Retinal pigment epithelial cell (primary cell): Measurements from ENCODE around the gene KLHL17.

Experiments
- DNase-seq: peaks from one replicate; pipeline ENCODE4 v3.0.0-alpha.2; 2010; ENCODE audit warnings: low read depth
- H3K4me3 ChIP-seq: 2 replicates; pipeline ENCODE4 v1.5.1; 2011; ENCODE audit warnings: mild to moderate bottlenecking, low read length, control low read depth, moderate library complexity
- CTCF ChIP-seq: conservative IDR thresholded peaks from 2 replicates; pipeline ENCODE4 v1.5.1; 2011; ENCODE audit warnings: low read depth, low read length, control low read depth, inconsistent platforms

KLHL17 gene

GRCh38 chr1:918353-918752 is 42.0 kb upstream of the KLHL17 start:
- TF ChIP-seq CTCF = no peak
- no peak for DNase-seq
- H3K4me3 ChIP-seq = no peak overlapping the region

- DNase-seq = no peak
- H3K4me3 ChIP-seq = no peak overlapping the region
Measured at GRCh38 chr1:918843-919242, 41.5 kb upstream of the KLHL17 start.

GRCh38 chr1:919271-919872 is 41.0 kb upstream of the KLHL17 start:
- DNase-seq = no peak
- no peak overlapping the region for H3K4me3 ChIP-seq
- peak; percentile 35 for TF ChIP-seq CTCF

More at GRCh38 chr1:918843-919242, 41.5 kb upstream of the KLHL17 start:
- no peak for TF ChIP-seq CTCF

GRCh38 chr1:920010-920409 is 40.4 kb upstream of the KLHL17 start:
- no peak overlapping the region for H3K4me3 ChIP-seq
- no peak for DNase-seq
- TF ChIP-seq CTCF = no peak

GRCh38 chr1:920521-920920 is 39.9 kb upstream of the KLHL17 start:
- DNase-seq = no peak
- TF ChIP-seq CTCF = no peak

GRCh38 chr1:921011-921837 is 39.2 kb upstream of the KLHL17 start:
- peak; percentile 54 for TF ChIP-seq CTCF
- DNase-seq = no peak
- no peak overlapping the region for H3K4me3 ChIP-seq

More at GRCh38 chr1:920521-920920, 39.9 kb upstream of the KLHL17 start:
- H3K4me3 ChIP-seq = no peak overlapping the region
